Osteoblast (primary cell): Measurements from ENCODE around the gene PLCG2. TPM values are rescaled to one million over a fixed set of nuclear protein-coding genes. Genes with fewer than 3 reads are reported as not detected.

ENCODE experiments used
- DNase-seq: peaks from one replicate; pipeline ENCODE4 v3.0.0; 2011; ENCODE audit warnings: low spot score, mixed read lengths; ENCODE audit not compliant: insufficient read length; ENCODE audit errors: missing footprints
- H2AFZ ChIP-seq: 2 replicates; pipeline ENCODE4 v1.6.0; 2011; ENCODE audit warnings: mild to moderate bottlenecking, low read length
- H3K27ac ChIP-seq: 2 replicates; pipeline ENCODE4 v1.5.1; 2011; ENCODE audit warnings: mild to moderate bottlenecking, low read depth, low read length, moderate library complexity
- H3K27me3 ChIP-seq: 2 replicates; pipeline ENCODE4 v1.6.0; 2012; ENCODE audit warnings: mild to moderate bottlenecking, control low read depth, inconsistent platforms, low read length, moderate library complexity; ENCODE audit not compliant: insufficient read depth
- H3K36me3 ChIP-seq: 2 replicates; pipeline ENCODE4 v1.5.1; 2011; ENCODE audit warnings: mild to moderate bottlenecking, low read length, control low read depth, moderate library complexity; ENCODE audit not compliant: insufficient read depth
- H3K4me1 ChIP-seq: 2 replicates; pipeline ENCODE4 v1.5.1; 2011; ENCODE audit warnings: mild to moderate bottlenecking, low read length, control low read depth, moderate library complexity; ENCODE audit not compliant: insufficient read depth
- H3K4me2 ChIP-seq: 2 replicates; pipeline ENCODE4 v1.6.0; 2011; ENCODE audit warnings: mild to moderate bottlenecking, low read length; ENCODE audit not compliant: insufficient read depth
- H3K4me3 ChIP-seq: fragments of 200-600 bp; sonication (generic); 3 replicates; pipeline ENCODE4 v1.5.1; 2012; ENCODE audit warnings: mild to moderate bottlenecking, low read length, inconsistent platforms; ENCODE audit not compliant: insufficient read depth
- H3K79me2 ChIP-seq: 2 replicates; pipeline ENCODE4 v1.6.0; 2012; ENCODE audit warnings: mild to moderate bottlenecking, low read length, control low read depth, inconsistent platforms; ENCODE audit not compliant: insufficient read depth
- H3K9me3 ChIP-seq: 2 replicates; pipeline ENCODE4 v1.5.1; 2011; ENCODE audit warnings: low read depth, low read length, control low read depth
- H4K20me1 ChIP-seq: 2 replicates; pipeline ENCODE4 v1.6.0; 2012; ENCODE audit warnings: mild to moderate bottlenecking, low read length, control low read depth; ENCODE audit not compliant: insufficient read depth
- total RNA-seq: library from RNA; depleted of rRNA; stranded (reverse); fragments of >200 nt; gene quantifications from 2 replicates; pipeline ENCODE4 v1.2.3, GENCODE V29; 2012
- TF ChIP-seq, protein P1 (sequence below): IDR thresholded peaks from 2 replicates; pipeline ENCODE4 v1.5.1; 2011; ENCODE audit warnings: mild to moderate bottlenecking, low read depth, low read length, moderate library complexity; ENCODE audit errors: extremely low read depth

Gene PLCG2
- total RNA-seq, 1 donor: 1.1 TPM

DNA sequence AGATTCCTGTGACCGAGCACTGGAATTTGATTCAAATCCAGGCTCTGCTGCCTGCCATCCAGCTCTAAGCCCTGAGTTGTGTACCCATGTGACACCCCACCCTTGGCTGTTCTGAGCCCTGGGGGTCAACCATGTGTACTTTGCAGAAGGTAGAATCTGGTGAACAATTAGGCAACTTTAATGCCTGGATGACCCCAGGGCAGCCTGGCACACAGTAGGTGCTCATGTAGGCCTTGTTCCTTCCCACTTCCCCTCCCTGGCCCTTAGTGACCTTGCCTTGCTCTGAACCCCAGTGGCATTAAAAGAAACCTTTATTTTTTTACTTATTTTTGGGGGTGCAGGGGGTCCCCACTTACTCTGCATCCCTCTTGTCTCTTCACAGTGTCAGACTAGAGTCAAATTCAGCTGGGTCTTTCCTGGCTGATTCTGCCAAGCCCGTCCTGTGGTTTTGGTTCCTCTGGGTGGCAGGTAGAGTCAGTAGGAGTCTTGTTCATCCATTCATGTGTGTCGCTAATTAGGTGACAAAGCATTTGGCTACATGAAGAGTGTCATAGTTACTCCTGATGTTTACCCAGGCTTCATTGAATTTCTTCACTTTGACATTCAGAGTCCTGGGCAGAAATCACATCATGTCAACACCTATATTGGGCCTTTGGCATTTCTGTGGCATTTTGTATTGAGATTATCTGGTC lies 89.1 kb downstream of the PLCG2 start:
- H3K4me1 ChIP-seq: no peaks in the 10 kb centered on the region
- TF ChIP-seq, protein P1, sequence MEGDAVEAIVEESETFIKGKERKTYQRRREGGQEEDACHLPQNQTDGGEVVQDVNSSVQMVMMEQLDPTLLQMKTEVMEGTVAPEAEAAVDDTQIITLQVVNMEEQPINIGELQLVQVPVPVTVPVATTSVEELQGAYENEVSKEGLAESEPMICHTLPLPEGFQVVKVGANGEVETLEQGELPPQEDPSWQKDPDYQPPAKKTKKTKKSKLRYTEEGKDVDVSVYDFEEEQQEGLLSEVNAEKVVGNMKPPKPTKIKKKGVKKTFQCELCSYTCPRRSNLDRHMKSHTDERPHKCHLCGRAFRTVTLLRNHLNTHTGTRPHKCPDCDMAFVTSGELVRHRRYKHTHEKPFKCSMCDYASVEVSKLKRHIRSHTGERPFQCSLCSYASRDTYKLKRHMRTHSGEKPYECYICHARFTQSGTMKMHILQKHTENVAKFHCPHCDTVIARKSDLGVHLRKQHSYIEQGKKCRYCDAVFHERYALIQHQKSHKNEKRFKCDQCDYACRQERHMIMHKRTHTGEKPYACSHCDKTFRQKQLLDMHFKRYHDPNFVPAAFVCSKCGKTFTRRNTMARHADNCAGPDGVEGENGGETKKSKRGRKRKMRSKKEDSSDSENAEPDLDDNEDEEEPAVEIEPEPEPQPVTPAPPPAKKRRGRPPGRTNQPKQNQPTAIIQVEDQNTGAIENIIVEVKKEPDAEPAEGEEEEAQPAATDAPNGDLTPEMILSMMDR: no peak
- H3K27ac ChIP-seq: no peak overlapping the region
- H4K20me1 ChIP-seq: no peaks in the 10 kb centered on the region
- no peak overlapping the region for H3K4me2 ChIP-seq
- H2AFZ ChIP-seq: no peak overlapping the region
- peaks cover 10% of the 10 kb centered on the region for H3K27me3 ChIP-seq
- no peaks in the 10 kb centered on the region for H3K36me3 ChIP-seq
- DNase-seq: no peak
- H3K79me2 ChIP-seq: no peaks in the 10 kb centered on the region
- H3K4me3 ChIP-seq: no peak overlapping the region
- no peaks in the 10 kb centered on the region for H3K9me3 ChIP-seq

DNA sequence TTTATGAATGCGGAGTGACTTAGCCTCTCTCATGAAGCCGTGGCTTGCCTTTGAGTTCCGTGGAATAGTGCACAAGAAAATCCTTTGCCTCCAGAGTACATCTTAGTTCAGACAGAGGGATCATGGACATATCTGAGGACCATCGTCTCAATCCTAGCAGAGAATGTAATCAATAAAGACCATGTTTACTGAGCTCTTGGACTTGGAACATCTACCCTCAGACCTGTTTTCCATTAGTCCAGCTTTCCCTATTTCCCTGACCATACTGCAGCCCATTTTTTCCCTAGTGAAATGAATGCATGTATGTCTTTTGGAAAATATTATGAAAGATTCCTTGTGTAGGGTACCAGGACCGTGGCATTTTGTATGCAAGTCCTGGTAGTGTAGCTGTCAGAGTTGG lies 90.2 kb downstream of the PLCG2 start:
- TF ChIP-seq, protein P1: no peak
- Histone ChIP-seq H3K79me2 (no peaks in the 10 kb centered on the region), H3K36me3 (no peaks in the 10 kb centered on the region), H3K4me3 (no peak overlapping the region), H3K9me3 (no peaks in the 10 kb centered on the region), H3K27me3 (peaks cover 8% of the 10 kb centered on the region), H3K27ac (no peak overlapping the region), H2AFZ (no peak overlapping the region), H4K20me1 (no peaks in the 10 kb centered on the region), H3K4me2 (no peak overlapping the region), H3K4me1 (no peaks in the 10 kb centered on the region)
- DNase-seq: no peak

DNA sequence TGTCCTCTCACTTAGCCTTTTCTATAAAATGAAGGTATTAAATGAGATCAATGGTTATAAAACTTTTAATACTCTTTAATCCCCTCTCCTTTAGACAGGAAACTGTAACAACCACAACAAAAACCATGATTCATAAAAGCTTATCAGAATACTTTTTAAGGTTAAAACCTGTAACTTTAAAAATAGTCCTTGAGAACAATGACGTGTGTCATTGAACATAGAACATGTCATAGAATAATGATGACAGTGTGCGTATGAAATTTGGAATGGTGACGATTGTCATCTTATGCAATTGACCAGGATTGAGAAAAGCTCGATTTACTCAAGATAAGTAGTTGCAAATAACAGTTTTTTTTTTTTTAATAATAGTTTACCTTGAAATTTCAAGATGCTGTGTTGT lies 94.1 kb downstream of the PLCG2 start:
- TF ChIP-seq, protein P1: no peak

DNA sequence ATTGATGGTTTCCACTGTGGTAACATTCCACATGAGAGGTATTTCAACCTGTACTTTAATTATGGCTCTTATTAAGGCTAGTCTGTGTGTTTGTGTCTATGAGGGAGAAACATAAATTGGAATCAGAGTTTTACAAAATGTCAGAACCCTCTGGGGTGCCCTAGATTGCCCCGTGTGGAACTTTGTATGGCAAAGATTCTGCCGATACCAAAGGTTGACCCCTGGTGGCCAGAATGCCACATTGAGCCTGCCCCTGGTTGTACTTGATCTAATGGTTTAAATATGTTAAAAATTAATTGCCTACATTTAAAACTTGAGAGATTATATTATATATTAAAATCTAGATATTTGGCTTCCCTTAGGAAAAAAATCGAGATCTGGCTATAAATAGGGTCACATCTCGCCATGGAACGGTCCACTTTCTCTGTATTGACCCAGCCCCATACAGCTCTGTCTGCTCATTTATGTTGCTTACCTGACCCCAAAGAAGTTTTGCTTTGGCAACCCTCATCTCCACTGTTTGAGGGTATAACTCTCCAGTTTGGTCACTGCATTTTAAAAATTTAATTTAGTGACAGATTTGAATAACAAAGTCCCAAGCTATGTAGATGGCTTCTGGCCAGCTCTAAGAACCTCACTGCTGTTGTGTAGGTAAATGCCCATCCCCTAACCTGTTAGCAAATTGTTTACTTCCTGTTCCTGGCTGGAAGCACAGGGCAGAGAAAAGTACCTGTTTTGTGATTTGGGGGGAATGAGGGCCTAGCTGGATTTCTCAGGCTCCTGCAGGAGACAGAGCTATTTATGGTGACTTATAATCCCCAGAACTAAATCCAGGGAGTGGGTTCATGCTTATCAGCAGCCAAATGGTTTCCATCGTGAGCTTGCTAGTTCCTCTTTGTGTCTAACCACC lies 95.0 kb downstream of the PLCG2 start:
- DNase-seq: no peak
- TF ChIP-seq, protein P1: peak; percentile 92

More for the DNA sequence above, 94.1 kb downstream of the PLCG2 start:
- Histone ChIP-seq H3K27ac (no peak overlapping the region), H3K4me3 (no peak overlapping the region), H4K20me1 (no peaks in the 10 kb centered on the region), H3K9me3 (no peaks in the 10 kb centered on the region), H3K27me3 (peaks cover 5% of the 10 kb centered on the region), H3K4me1 (no peaks in the 10 kb centered on the region), H3K4me2 (no peak overlapping the region), H2AFZ (no peak overlapping the region), H3K36me3 (no peaks in the 10 kb centered on the region), H3K79me2 (no peaks in the 10 kb centered on the region)
- no peak for DNase-seq

More for the DNA sequence above, 95.0 kb downstream of the PLCG2 start:
- Histone ChIP-seq H3K9me3 (no peaks in the 10 kb centered on the region), H3K27me3 (peaks cover 5% of the 10 kb centered on the region), H3K27ac (no peak overlapping the region), H3K4me1 (no peaks in the 10 kb centered on the region), H3K4me2 (no peak overlapping the region), H3K36me3 (no peaks in the 10 kb centered on the region), H4K20me1 (no peaks in the 10 kb centered on the region), H3K79me2 (no peaks in the 10 kb centered on the region), H2AFZ (no peak overlapping the region), H3K4me3 (no peak overlapping the region)
